HCT116 (cell line): ENCODE measurements around the gene ZDHHC22. TPM values are rescaled to one million over a fixed set of nuclear protein-coding genes. Genes with fewer than 3 reads are reported as not detected.

Experiments
- ATAC-seq: fragments of 200-7000 bp; cut with Tn5 transposase; 2 replicates; pipeline ENCODE4 v1.9.1; 2020; ENCODE audit warnings: mild to moderate bottlenecking, moderate library complexity
- BruUV-seq: library from RNA; stranded (reverse); fragments of 400-500 nt; replicated peaks from 2 replicates; lab custom pipeline; 2021; lab: Mats Ljungman, UMichigan
- CTCF ChIA-PET: fragments of 300-600 bp; sonication (Branson Sonifier 250); formaldehyde crosslinking; loops from one replicate; lab custom pipeline; 2021; ENCODE audit warnings: antibody characterized with exemption; lab: Charles Lee
- POLR2A ChIA-PET: fragments of 300-600, 350-600 bp; sonication (Branson Sonifier 250); formaldehyde crosslinking; loops from one replicate; lab custom pipeline; 2021; ENCODE audit warnings: antibody characterized with exemption; lab: Charles Lee
- RAD21 ChIA-PET, 2 experiments: fragments of 300-600 bp; sonication (Branson Sonifier 250); formaldehyde crosslinking; loops; one replicate each; lab custom pipeline; 2023; ENCODE audit warnings: low total read pairs in 2 of 2; ENCODE audit not compliant: uncharacterized antibody in 2 of 2, unreplicated experiment in 2 of 2, low non-redundant PET in 1 of 2; lab: Charles Lee
- DNase-seq: peaks from one replicate; pipeline ENCODE4 v3.0.0-alpha.2; 2010; ENCODE audit warnings: low read depth, low spot score
- H2AFZ ChIP-seq: fragments of 200-600 bp; shearing (Covaris generic), sonication (generic); 2 replicates; pipeline ENCODE4 v1.6.1; 2017; ENCODE audit warnings: low read depth, mixed run types, mixed read lengths, antibody characterized with exemption, low read length; ENCODE audit not compliant: poor library complexity, severe bottlenecking
- H3K27ac ChIP-seq: 2 replicates; pipeline ENCODE4 v1.5.1; 2012; ENCODE audit warnings: low read depth, low read length
- H3K27me3 ChIP-seq: fragments of 200-600 bp; sonication (generic); 2 replicates; pipeline ENCODE4 v1.6.1; 2016; ENCODE audit warnings: mixed run types, low read length, mixed read lengths; ENCODE audit not compliant: insufficient read depth
- H3K36me3 ChIP-seq, 2 experiments: fragments of 200-500 bp in 1 of 2; fragments of 200-600 bp in 1 of 2; sonication (Bioruptor generic) in 1 of 2; sonication (generic) in 1 of 2; 2 replicates each; pipeline versions ENCODE4 v1.5.1 to v1.6.1; 2014 to 2016; ENCODE audit warnings: low read length in 2 of 2, inconsistent platforms in 1 of 2, mixed read lengths in 1 of 2, mixed run types in 1 of 2; ENCODE audit not compliant: insufficient read depth in 2 of 2, control insufficient read depth in 1 of 2
- H3K4me1 ChIP-seq, 2 experiments: fragments of 200-600 bp in 1 of 2; sonication (generic) in 1 of 2; 2 replicates each; pipeline versions ENCODE4 v1.5.1 to v1.6.1; 2012 to 2017; ENCODE audit warnings: low read length in 2 of 2, inconsistent platforms in 1 of 2, mild to moderate bottlenecking in 1 of 2, mixed read lengths in 1 of 2, mixed run types in 1 of 2, moderate library complexity in 1 of 2; ENCODE audit not compliant: insufficient read depth in 2 of 2, control insufficient read depth in 1 of 2
- H3K4me2 ChIP-seq: fragments of 200-600 bp; sonication (generic); 2 replicates; pipeline ENCODE4 v1.6.1; 2017; ENCODE audit warnings: mixed run types, low read length, mixed read lengths
- H3K4me3 ChIP-seq, 2 experiments: fragments of 200-600 bp in 1 of 2; sonication (generic) in 1 of 2; replicated peaks in 1 of 2; 2 replicates each; pipeline ENCODE4 v1.5.1; 2011 to 2016; ENCODE audit warnings: low read length in 2 of 2, control low read depth in 1 of 2, low read depth in 1 of 2, mild to moderate bottlenecking in 1 of 2, mixed read lengths in 1 of 2, mixed run types in 1 of 2
- H3K79me2 ChIP-seq: fragments of 200-600 bp; sonication (generic); 2 replicates; pipeline ENCODE4 v1.6.1; 2017; ENCODE audit warnings: mild to moderate bottlenecking, mixed run types, low read length, moderate library complexity, mixed read lengths; ENCODE audit not compliant: insufficient read depth
- H3K9ac ChIP-seq: fragments of 200-600 bp; sonication (generic); 2 replicates; pipeline ENCODE4 v1.6.1; 2016; ENCODE audit warnings: low read length, mixed read lengths
- H3K9me2 ChIP-seq: fragments of 200-600 bp; sonication (generic), shearing (Covaris generic); 2 replicates; pipeline ENCODE4 v1.6.1; 2017; ENCODE audit warnings: mixed run types, mild to moderate bottlenecking, moderate library complexity; ENCODE audit not compliant: insufficient read depth
- H3K9me3 ChIP-seq, 2 experiments: fragments of 200-500 bp in 1 of 2; fragments of 200-600 bp in 1 of 2; sonication (Bioruptor generic) in 1 of 2; sonication (generic) in 1 of 2; 2 replicates each; pipeline ENCODE4 v1.6.1; 2014 to 2017; ENCODE audit warnings: low read length in 2 of 2, mixed read lengths in 2 of 2, inconsistent platforms in 1 of 2, low read depth in 1 of 2, mild to moderate bottlenecking in 1 of 2, mixed run types in 1 of 2, moderate library complexity in 1 of 2; ENCODE audit not compliant: control insufficient read depth in 1 of 2, insufficient read depth in 1 of 2
- H4K20me1 ChIP-seq: fragments of 200-600 bp; sonication (generic), shearing (Covaris generic); 2 replicates; pipeline ENCODE4 v1.6.1; 2017; ENCODE audit warnings: mixed run types, mild to moderate bottlenecking, moderate library complexity; ENCODE audit not compliant: insufficient read depth
- CBX3 ChIP-seq: IDR thresholded peaks from 2 replicates; pipeline ENCODE4 v1.6.1; 2012; ENCODE audit warnings: low read depth
- CTCF ChIP-seq, 3 experiments: fragments of 200-600 bp in 1 of 3; sonication (generic) in 1 of 3; IDR thresholded peaks in 2 of 3; conservative IDR thresholded peaks in 1 of 3; 2 replicates each; pipeline ENCODE4 v1.5.1; 2012 to 2017; ENCODE audit warnings: low read depth in 2 of 3, low read length in 2 of 3, antibody characterized with exemption in 1 of 3, borderline replicate concordance in 1 of 3, control low read depth in 1 of 3, mild to moderate bottlenecking in 1 of 3, mixed read lengths in 1 of 3, mixed run types in 1 of 3, moderate library complexity in 1 of 3; ENCODE audit not compliant: insufficient read depth in 1 of 3
- FOSL1 ChIP-seq: IDR thresholded peaks from 2 replicates; pipeline ENCODE4 v1.6.1; 2012; ENCODE audit warnings: low read depth
- RAD21 ChIP-seq: IDR thresholded peaks from 2 replicates; pipeline ENCODE4 v1.6.1; 2012; ENCODE audit warnings: low read depth, mild to moderate bottlenecking
- SRF ChIP-seq: IDR thresholded peaks from 2 replicates; pipeline ENCODE4 v1.6.1; 2012; ENCODE audit warnings: low read depth
- ZBTB33 ChIP-seq: IDR thresholded peaks from 2 replicates; pipeline ENCODE4 v1.6.1; 2011; ENCODE audit warnings: mild to moderate bottlenecking, low read length, moderate library complexity; ENCODE audit not compliant: insufficient replicate concordance; ENCODE audit errors: extremely low read depth
- ZFX ChIP-seq: fragments of 450-650 bp; IDR thresholded peaks from 2 replicates; pipeline ENCODE4 v1.6.1; 2017
- intact Hi-C: fragments of 100-400 bp; cut with micrococcal nuclease; formaldehyde crosslinking; loops from 2 replicates; pipeline ENCODE4 v1.10.0; 2022
- total RNA-seq: library from RNA; stranded (reverse); gene quantifications from one replicate; pipeline ENCODE4 v1.2.1, GENCODE V29; 2021; ENCODE audit not compliant: unreplicated experiment

ZDHHC22 gene
- total RNA-seq, 1 experiment from 2014 or later: 0.10 TPM

- CTCF ChIA-PET: no interaction called here
These were observed 11.2 kb downstream of the ZDHHC22 start for GRCh38 chr14:77130386-77130785.

More at GRCh38 chr14:77130386-77130785, 11.2 kb downstream of the ZDHHC22 start:
- no peaks in the 10 kb centered on the region for H4K20me1 ChIP-seq
- no peak overlapping the region for H2AFZ ChIP-seq
- H3K4me1 ChIP-seq: peaks cover 27 to 58% of the 10 kb centered on the region in 2 experiments
- no peak overlapping the region for H3K9ac ChIP-seq
- ATAC-seq (no peak), DNase-seq (no peak)
- H3K9me2 ChIP-seq: no peaks in the 10 kb centered on the region
- H3K79me2 ChIP-seq: no peaks in the 10 kb centered on the region
- no peaks in the 10 kb centered on the region for H3K9me3 ChIP-seq
- no peaks in the 10 kb centered on the region for H3K27me3 ChIP-seq
- no peak overlapping the region for H3K4me3 ChIP-seq
- H3K27ac ChIP-seq: no peak overlapping the region
- H3K4me2 ChIP-seq: no peak overlapping the region
- BruUV-seq: no TSS peak
- TF ChIP-seq SRF (no peak), CBX3 (no peak), FOSL1 (no peak), RAD21 (no peak), CTCF (IDR thresholded peaks at IDR 0.05 in 2 of 3, conservative IDR thresholded peaks at IDR 0.05 in 1 of 3; ENCODE audit: borderline replicate concordance in 1 of 3, insufficient read depth in 1 of 3, low read depth in 2 of 3, low read length in 2 of 3) (no peak), ZFX (no peak), ZBTB33 (no peak)
- no peaks in the 10 kb centered on the region for H3K36me3 ChIP-seq
- ChIA-PET RAD21 (no interaction called here), POLR2A (interaction anchor here (0.6 kb wide), 1 partner anchor 54 kb away, joined by 4 read pairs; no protein-coding TSS in a partner anchor)
- intact Hi-C loops: no loop called here
